Fibroblast of lung (primary cell): ENCODE data around the gene MYOM3.

Experiments used
- EZH2 ChIP-seq: IDR thresholded peaks from 2 replicates; pipeline ENCODE4 v1.5.1; 2012; ENCODE audit warnings: low read length, control low read depth, mild to moderate bottlenecking; ENCODE audit errors: missing control alignments
- TF ChIP-seq, protein P1 (sequence below), 2 donors: IDR thresholded peaks in 1 of 2; conservative IDR thresholded peaks in 1 of 2; 1 replicate in 1 of 2; 2 replicates in 1 of 2; pipeline ENCODE4 v1.5.1; 2011 to 2012; ENCODE audit warnings: low read length in 2 of 2, control low read depth in 1 of 2, inconsistent platforms in 1 of 2, low read depth in 1 of 2, mild to moderate bottlenecking in 1 of 2

DNA sequence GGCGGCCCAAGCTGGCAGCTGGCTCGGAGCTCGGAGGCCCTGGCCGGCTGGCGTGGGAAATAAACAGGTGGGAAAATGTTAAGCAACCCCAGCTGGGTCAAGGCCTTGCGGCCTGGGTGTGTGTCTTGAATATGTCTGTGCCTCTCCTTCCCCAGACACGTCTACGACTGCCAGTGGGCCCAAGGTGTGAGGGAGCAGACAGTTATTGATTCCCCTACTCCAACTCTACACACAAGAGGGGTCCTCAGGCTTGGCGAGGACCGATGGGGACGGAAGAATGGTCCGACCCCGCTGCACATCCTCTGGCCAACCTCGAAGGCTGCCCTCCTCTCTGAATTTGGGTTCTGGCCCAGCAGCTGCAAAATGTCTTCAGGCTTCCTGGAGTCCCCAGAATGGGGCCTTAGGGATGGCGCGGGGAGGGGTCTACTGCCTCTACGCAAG is 28.8 kb upstream of the MYOM3 start:
- TF ChIP-seq, protein P1, sequence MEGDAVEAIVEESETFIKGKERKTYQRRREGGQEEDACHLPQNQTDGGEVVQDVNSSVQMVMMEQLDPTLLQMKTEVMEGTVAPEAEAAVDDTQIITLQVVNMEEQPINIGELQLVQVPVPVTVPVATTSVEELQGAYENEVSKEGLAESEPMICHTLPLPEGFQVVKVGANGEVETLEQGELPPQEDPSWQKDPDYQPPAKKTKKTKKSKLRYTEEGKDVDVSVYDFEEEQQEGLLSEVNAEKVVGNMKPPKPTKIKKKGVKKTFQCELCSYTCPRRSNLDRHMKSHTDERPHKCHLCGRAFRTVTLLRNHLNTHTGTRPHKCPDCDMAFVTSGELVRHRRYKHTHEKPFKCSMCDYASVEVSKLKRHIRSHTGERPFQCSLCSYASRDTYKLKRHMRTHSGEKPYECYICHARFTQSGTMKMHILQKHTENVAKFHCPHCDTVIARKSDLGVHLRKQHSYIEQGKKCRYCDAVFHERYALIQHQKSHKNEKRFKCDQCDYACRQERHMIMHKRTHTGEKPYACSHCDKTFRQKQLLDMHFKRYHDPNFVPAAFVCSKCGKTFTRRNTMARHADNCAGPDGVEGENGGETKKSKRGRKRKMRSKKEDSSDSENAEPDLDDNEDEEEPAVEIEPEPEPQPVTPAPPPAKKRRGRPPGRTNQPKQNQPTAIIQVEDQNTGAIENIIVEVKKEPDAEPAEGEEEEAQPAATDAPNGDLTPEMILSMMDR (conservative IDR thresholded peaks at IDR 0.05 in 1 of 2, IDR thresholded peaks at IDR 0.05 in 1 of 2; ENCODE audit: low read depth in 1 of 2, low read length in 2 of 2), result no peak
- TF ChIP-seq EZH2, result no peak
